Memory B cell (primary cell): ENCODE results near the gene PPP4R3A.

Source experiments
- ATAC-seq: fragments of 150-1000 bp; cut with Tn5 transposase; 2 replicates; pipeline ENCODE4 v1.10.0; 2021; ENCODE audit warnings: low read depth, mild to moderate bottlenecking, moderate library complexity
- DNase-seq, 2 donors: peaks; one replicate each; pipeline ENCODE4 v3.0.0; 2022; ENCODE audit warnings: low spot score in 2 of 2
- H3K27ac Mint-ChIP-seq: one replicate; pipeline ENCODE4 v1.8.0; 2022; ENCODE audit warnings: mild to moderate bottlenecking, moderate library complexity, mixed read lengths
- H3K27me3 Mint-ChIP-seq: one replicate; pipeline ENCODE4 v1.8.0; 2022; ENCODE audit warnings: mixed read lengths
- H3K36me3 Mint-ChIP-seq: one replicate; pipeline ENCODE4 v1.8.0; 2022; ENCODE audit warnings: mild to moderate bottlenecking, mixed read lengths
- H3K4me1 Mint-ChIP-seq: one replicate; pipeline ENCODE4 v1.8.0; 2022; ENCODE audit warnings: mixed read lengths
- H3K4me3 Mint-ChIP-seq: one replicate; pipeline ENCODE4 v1.8.0; 2022; ENCODE audit warnings: mild to moderate bottlenecking, moderate library complexity, mixed read lengths
- H3K9me3 Mint-ChIP-seq: one replicate; pipeline ENCODE4 v1.8.0; 2022; ENCODE audit warnings: mixed read lengths

Gene PPP4R3A

DNA sequence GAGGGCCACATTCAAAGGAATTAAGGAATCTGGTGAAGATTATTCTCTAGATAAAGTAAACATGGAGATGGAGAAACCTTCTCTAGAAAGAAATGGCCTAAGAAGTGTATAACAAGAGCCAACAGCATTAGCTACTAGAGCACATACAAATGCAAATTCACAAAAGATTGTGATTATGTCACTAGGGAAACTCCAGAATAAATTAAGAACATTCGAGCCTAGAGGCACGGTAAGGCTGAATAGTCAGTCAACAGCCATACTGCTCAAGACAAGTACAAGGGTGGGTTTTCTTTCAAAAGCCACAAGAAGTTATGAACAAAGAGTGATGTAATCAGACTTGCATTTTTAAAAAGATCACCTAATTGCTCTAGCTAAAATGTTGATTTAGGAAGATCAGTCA lies 25.4 kb downstream of the PPP4R3A start:
- Mint-ChIP-seq H3K27ac (peak overlapping the region; percentile 96), H3K9me3 (no peaks in the 10 kb centered on the region), H3K4me1 (peaks cover 24% of the 10 kb centered on the region), H3K27me3 (no peaks in the 10 kb centered on the region), H3K4me3 (peak overlapping the region; percentile 3), H3K36me3 (peaks cover 37% of the 10 kb centered on the region)
- DNase-seq (no peak), ATAC-seq (peak; percentile 84)

DNA sequence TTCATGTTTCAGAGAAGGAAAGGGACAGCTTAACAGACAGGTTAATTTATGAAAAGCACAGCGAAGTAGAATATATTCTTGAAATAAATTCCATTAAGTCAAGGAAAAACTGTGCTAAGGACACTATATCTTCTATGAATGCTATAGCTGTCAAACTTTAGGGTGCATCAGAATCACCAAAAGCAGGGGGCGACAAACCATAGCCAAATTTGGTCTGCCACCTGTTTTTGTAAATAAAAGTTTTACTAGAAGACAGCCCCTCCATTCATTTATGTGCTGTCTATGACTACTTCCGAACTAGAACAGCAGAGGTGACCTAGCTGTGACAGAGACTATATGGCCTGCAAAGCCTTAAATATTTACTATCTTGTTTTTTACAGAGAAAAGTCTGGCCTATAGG lies 25.9 kb downstream of the PPP4R3A start:
- Mint-ChIP-seq H3K9me3 (no peaks in the 10 kb centered on the region), H3K27ac (peak overlapping the region; percentile 96), H3K27me3 (no peaks in the 10 kb centered on the region), H3K4me3 (no peak overlapping the region), H3K4me1 (peaks cover 24% of the 10 kb centered on the region), H3K36me3 (peaks cover 35% of the 10 kb centered on the region)
- no peak for DNase-seq
- peak; percentile 45 for ATAC-seq

DNA sequence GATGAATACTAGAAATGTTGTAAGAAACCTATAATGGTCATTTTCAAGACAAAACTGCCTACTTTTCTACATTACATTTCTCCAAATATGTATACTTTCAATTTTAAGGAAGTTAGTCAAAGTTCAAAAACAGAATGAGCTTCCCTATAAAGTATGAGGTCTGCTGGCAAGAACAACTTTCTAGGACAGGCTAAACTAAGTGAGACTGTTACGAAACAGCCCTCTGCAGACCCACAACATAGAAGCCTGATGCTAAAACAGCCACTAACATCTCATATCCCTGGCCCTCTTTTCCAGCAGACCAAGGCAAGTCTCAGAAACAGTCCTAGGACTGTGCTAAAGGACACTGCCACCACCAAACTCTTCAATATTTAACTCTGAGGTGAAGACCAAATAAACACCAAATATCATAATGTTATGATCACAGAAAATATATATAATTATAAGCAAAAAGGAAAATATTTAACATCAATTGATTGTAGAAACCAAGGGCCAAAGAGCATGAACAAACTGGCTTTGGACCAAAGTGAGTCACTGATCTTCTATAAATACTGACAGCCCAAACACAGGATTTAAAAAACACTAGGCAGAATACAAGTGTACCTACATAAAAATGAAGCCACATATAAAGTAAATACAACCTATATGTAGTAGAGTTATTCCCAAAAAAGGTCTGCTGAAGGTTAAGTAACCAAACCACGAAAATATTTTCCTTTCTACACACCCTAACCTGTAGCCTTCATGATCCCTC lies 27.7 kb downstream of the PPP4R3A start:
- ATAC-seq (no peak), DNase-seq (no peak)
- Mint-ChIP-seq H3K27ac (peak overlapping the region; percentile 63), H3K4me3 (no peak overlapping the region), H3K27me3 (no peaks in the 10 kb centered on the region), H3K4me1 (peaks cover 37% of the 10 kb centered on the region), H3K9me3 (no peaks in the 10 kb centered on the region), H3K36me3 (peaks cover 45% of the 10 kb centered on the region)

DNA sequence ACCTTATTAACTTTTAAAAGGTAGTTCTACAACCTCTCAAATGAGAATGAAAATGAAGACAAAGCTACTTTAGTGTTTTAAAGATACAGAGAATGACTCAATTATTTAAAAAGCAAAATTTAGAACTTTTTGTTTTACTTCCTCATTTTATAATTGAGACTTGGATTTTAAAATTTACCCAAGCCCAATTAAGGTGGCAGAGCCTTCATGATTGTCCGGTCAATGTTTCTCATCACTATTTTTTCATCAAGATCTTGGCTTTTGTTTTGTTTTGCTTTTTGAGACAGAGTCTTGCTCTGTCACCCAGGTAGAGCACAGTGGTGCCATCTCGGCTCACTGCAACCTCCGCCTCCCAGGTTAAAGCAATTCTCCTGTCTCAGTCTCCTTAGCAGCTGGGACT lies 32.7 kb downstream of the PPP4R3A start:
- peaks cover 38% of the 10 kb centered on the region for H3K36me3 Mint-ChIP-seq
- H3K27ac Mint-ChIP-seq: peak overlapping the region; percentile 69
- DNase-seq (no peak), ATAC-seq (peak; percentile 35)
- no peaks in the 10 kb centered on the region for H3K9me3 Mint-ChIP-seq
- no peaks in the 10 kb centered on the region for H3K27me3 Mint-ChIP-seq
- H3K4me1 Mint-ChIP-seq: peaks cover 23% of the 10 kb centered on the region
- H3K4me3 Mint-ChIP-seq: no peak overlapping the region

DNA sequence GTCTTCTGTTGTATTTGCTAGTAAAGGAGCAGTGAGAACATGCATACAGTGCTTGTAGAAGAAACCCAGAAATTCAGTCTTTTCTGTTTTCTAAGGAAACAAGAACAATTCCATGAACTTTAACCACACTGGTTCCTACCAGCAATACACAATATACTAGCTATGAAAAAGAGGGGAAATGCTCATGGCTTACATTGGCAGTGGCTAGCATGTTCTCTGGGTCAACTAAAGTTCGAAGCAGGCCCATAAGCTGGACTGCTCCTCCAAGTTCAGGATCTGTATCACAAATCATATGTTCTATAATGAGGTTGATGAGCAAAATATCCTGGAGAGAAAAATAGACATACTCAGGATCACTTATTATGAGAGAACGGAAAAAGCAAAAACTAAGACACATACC lies 37.1 kb downstream of the PPP4R3A start:
- H3K4me3 Mint-ChIP-seq: no peak overlapping the region
- no peak for DNase-seq
- no peak for ATAC-seq
- H3K27ac Mint-ChIP-seq: peak overlapping the region; percentile 45
- peaks cover 10% of the 10 kb centered on the region for H3K4me1 Mint-ChIP-seq
- H3K27me3 Mint-ChIP-seq: no peaks in the 10 kb centered on the region
- H3K36me3 Mint-ChIP-seq: peaks cover 29% of the 10 kb centered on the region
- H3K9me3 Mint-ChIP-seq: no peaks in the 10 kb centered on the region

DNA sequence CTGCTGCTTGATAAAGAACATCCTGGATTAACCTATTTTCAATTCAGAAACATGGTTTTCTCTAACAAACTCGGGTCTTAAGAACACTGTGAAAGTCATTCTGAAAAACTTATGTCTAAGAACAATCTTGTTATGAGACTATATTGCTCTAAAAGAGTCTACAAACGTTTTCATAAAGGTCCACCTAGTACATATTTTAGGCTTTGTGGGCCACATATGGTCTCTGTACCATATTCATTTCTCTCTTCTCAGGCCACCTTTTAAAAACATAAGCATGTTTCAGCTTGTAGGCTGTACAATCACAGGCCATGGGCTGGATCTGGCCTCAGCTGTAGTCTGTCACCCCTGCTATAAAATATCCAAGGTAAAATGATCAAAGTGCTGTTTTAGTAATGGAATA lies 39.9 kb downstream of the PPP4R3A start:
- peaks cover 33% of the 10 kb centered on the region for H3K36me3 Mint-ChIP-seq
- DNase-seq: no peak
- H3K4me1 Mint-ChIP-seq: peaks cover 3% of the 10 kb centered on the region
- H3K4me3 Mint-ChIP-seq: no peak overlapping the region
- no peaks in the 10 kb centered on the region for H3K9me3 Mint-ChIP-seq
- ATAC-seq: no peak
- H3K27ac Mint-ChIP-seq: peak overlapping the region; percentile 63
- H3K27me3 Mint-ChIP-seq: no peaks in the 10 kb centered on the region

DNA sequence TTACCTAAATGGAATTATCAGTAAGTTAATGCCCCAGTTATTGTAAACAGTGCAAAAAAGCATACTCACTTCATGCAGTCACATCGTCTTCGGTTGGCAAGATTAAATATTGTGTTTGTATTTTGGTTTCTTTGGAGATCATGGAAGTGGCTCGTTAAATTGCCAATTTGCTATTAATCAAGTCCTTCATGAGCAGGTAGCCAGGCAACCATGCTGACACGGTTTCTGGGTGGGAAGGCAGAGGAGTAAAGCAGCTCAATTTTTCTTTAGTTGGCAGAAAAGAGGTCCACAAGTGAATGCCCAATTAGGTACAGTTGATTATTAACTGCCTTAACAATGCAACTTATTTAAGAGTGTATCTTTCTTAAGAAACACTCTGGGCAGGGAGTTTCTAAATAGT lies 43.9 kb downstream of the PPP4R3A start:
- no peak for ATAC-seq
- Mint-ChIP-seq H3K27me3 (no peaks in the 10 kb centered on the region), H3K36me3 (peaks cover 30% of the 10 kb centered on the region), H3K27ac (peak overlapping the region; percentile 70), H3K4me1 (no peaks in the 10 kb centered on the region), H3K4me3 (no peak overlapping the region), H3K9me3 (no peaks in the 10 kb centered on the region)
- no peak for DNase-seq

DNA sequence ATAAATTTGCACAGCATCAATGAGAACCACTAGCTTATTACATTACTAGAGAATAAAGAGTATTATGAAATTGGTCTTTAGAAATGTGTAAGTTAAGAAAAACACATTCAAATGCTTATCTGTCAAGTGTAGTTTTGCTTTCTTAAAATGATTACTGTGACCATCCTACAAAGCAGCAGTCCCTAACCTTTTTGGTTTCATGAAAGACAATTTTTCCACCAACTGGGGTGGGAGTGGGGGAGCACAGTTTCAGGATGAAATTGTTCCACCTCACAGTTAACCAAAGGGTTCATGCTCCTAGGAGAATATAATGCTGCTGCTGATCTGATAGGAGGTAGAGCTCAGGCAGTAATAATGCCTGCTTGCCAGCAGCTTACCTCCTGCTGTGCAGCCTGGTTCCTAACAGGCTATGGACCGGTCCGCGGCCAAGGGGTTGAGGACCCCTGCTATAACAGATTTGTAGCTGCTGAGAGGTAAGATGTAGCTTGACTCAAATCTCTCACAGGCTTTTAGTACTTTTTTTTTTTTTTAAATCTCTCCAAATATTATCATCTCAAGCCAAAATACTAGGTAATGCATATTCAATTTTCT lies 45.4 kb downstream of the PPP4R3A start:
- H3K27me3 Mint-ChIP-seq: no peaks in the 10 kb centered on the region
- no peak for ATAC-seq
- H3K4me1 Mint-ChIP-seq: no peaks in the 10 kb centered on the region
- H3K9me3 Mint-ChIP-seq: no peaks in the 10 kb centered on the region
- no peak overlapping the region for H3K27ac Mint-ChIP-seq
- no peak overlapping the region for H3K4me3 Mint-ChIP-seq
- no peak for DNase-seq
- peaks cover 30% of the 10 kb centered on the region for H3K36me3 Mint-ChIP-seq

DNA sequence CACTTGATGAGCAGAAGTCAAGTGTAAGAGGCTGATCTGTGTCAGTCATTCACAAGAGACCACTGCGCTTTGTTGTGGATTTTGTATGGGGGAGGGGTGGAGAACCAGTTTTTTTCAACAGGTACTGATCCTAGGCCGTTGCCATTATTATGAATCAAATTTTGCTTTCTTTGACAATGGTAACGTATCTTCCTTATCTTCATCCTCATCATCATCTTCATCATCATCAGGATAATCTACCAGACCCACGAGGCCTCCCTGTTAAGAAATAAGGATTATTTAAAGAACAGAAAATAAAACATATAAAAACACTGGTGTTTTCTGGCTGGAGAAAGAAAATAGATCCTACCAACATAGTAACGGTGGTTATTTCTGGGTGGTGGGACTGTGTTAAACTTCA lies 51.5 kb downstream of the PPP4R3A start:
- Mint-ChIP-seq H3K9me3 (no peaks in the 10 kb centered on the region), H3K36me3 (peaks cover 24% of the 10 kb centered on the region), H3K4me3 (no peak overlapping the region), H3K27ac (no peak overlapping the region), H3K4me1 (peaks cover 3% of the 10 kb centered on the region), H3K27me3 (no peaks in the 10 kb centered on the region)
- no peak for DNase-seq
- no peak for ATAC-seq

DNA sequence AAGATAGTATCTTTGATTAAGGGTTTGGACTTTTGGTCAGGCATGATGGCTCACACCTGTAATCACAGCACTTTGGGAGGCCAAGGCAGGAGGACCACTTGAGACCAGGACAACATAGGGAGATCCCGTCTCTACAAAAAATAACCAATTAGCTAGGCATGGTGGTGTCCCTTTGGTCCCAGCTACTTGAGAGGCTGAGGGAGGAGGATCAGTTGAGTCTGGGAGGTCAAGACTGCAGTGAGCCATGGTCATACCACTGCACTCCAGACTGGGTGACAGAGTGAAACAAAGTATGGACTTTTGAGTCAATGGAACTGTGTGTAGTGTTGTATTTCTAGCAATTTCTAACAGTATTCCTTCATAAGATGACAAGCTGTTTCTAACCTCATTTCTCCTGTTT lies 53.8 kb downstream of the PPP4R3A start:
- H3K9me3 Mint-ChIP-seq: no peaks in the 10 kb centered on the region
- DNase-seq (no peak), ATAC-seq (no peak)

DNA sequence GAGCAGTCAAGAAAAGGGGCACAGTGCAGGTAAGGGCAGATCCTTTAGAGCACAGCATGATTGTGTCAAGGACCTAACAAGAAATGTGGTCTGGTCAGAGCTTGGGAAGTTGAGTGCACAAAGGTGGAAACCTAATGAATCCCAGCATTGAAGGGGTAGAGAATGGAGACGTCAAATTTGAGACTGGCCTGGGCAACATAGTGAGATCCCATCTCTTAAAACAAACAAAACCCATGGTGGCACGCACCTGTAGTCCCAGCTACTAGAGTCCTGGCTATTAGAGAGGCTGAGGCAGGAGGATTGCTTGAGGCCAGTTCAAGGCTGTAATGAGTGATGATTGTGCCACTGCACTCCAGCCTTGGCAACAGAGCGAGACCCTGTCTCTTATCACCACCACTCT lies 55.5 kb downstream of the PPP4R3A start:
- ATAC-seq: no peak
- Mint-ChIP-seq H3K27ac (no peak overlapping the region), H3K36me3 (peaks cover 11% of the 10 kb centered on the region), H3K4me1 (peaks cover 3% of the 10 kb centered on the region), H3K4me3 (no peak overlapping the region), H3K27me3 (no peaks in the 10 kb centered on the region), H3K9me3 (no peaks in the 10 kb centered on the region)
- DNase-seq: no peak

More for the DNA sequence above, 53.8 kb downstream of the PPP4R3A start:
- H3K4me1 Mint-ChIP-seq: peaks cover 3% of the 10 kb centered on the region
- no peaks in the 10 kb centered on the region for H3K27me3 Mint-ChIP-seq
- no peak overlapping the region for H3K4me3 Mint-ChIP-seq
- peaks cover 15% of the 10 kb centered on the region for H3K36me3 Mint-ChIP-seq
- no peak overlapping the region for H3K27ac Mint-ChIP-seq

DNA sequence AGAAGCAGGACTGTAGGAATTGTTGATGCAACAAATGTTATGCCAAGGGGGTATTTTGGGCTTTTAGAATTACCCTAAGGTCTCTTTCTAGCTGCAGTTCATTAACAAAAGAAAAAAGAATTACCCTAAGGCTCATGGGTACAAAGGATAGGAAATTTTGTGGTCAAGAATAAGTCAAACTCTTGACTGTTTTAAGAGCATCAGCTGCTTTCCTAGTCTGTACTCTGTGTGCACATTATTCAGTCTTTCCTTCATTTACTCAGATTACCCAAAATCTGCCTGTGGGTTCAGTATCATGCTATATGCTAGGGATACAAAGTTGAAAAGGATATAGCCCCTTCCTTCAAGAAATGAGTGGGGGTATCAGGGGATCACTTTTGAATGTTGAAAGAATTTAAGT lies 56.0 kb downstream of the PPP4R3A start:
- peaks cover 3% of the 10 kb centered on the region for H3K4me1 Mint-ChIP-seq
- H3K27ac Mint-ChIP-seq: no peak overlapping the region
- H3K4me3 Mint-ChIP-seq: no peak overlapping the region
- no peaks in the 10 kb centered on the region for H3K9me3 Mint-ChIP-seq
- H3K36me3 Mint-ChIP-seq: peaks cover 11% of the 10 kb centered on the region
- no peak for ATAC-seq
- DNase-seq: no peak
- H3K27me3 Mint-ChIP-seq: no peaks in the 10 kb centered on the region

DNA sequence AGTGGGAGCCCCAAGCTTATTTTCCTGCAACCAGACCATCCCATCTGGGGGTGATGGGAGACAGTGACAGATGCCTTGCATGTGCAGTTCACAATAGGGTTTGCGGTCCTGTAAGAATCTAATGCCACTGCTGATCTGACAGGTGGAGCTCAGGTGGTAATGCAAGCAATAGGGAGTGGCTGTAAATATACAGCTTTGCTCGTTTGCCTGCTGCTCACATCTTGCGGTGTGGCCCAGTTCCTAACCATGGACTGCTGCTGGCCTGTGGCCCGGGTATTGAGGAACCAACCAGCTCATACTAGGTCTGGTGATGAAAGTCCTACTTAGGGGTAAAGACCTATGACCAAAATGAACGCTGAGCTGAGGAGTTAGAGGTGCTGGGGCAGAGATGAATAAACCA lies 56.4 kb downstream of the PPP4R3A start:
- Mint-ChIP-seq H3K36me3 (peaks cover 11% of the 10 kb centered on the region), H3K27me3 (no peaks in the 10 kb centered on the region), H3K4me3 (no peak overlapping the region), H3K4me1 (peaks cover 3% of the 10 kb centered on the region), H3K27ac (no peak overlapping the region), H3K9me3 (no peaks in the 10 kb centered on the region)
- ATAC-seq (no peak), DNase-seq (no peak)

DNA sequence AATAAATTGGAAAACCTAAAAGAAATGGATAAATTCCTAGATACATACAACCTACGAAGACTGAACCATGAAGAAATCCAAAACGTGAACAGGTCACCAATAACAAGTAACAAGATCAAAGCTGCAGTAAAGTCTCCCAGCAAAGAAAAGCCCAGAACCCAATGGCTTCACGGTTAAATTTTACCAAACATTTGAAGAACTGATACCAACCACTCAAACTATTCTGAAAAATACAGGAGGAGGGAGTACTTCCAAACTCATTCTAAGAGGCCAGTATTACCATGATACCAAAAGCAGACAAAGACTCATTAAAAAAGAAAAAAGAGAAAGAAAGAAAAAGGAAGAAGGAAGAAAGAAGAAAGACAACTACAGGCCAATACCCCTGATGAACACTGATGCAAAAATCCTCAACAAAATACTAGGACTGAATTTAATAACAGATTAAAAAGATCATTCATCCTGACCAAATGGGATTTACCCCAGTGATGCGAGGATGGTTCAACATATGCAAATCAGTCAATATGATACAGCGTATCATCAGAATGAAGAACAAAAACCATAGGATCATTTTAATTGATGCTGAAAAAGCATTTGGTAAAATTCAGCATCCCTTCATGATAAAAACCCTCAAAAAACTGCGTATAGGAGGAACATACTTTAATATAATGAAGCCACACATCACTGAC lies 65.6 kb downstream of the PPP4R3A start:
- ATAC-seq (no peak), DNase-seq (no peak)
- Mint-ChIP-seq H3K36me3 (peaks cover 5% of the 10 kb centered on the region), H3K9me3 (peaks cover 2% of the 10 kb centered on the region), H3K4me1 (no peaks in the 10 kb centered on the region), H3K4me3 (no peak overlapping the region), H3K27ac (no peak overlapping the region), H3K27me3 (peaks cover 6% of the 10 kb centered on the region)
